ENCODE results near the gene CCDC187.
A peak's percentile ranks its signal among the peaks of the same experiment; 100 is the strongest.

The CCDC187 gene

DNA sequence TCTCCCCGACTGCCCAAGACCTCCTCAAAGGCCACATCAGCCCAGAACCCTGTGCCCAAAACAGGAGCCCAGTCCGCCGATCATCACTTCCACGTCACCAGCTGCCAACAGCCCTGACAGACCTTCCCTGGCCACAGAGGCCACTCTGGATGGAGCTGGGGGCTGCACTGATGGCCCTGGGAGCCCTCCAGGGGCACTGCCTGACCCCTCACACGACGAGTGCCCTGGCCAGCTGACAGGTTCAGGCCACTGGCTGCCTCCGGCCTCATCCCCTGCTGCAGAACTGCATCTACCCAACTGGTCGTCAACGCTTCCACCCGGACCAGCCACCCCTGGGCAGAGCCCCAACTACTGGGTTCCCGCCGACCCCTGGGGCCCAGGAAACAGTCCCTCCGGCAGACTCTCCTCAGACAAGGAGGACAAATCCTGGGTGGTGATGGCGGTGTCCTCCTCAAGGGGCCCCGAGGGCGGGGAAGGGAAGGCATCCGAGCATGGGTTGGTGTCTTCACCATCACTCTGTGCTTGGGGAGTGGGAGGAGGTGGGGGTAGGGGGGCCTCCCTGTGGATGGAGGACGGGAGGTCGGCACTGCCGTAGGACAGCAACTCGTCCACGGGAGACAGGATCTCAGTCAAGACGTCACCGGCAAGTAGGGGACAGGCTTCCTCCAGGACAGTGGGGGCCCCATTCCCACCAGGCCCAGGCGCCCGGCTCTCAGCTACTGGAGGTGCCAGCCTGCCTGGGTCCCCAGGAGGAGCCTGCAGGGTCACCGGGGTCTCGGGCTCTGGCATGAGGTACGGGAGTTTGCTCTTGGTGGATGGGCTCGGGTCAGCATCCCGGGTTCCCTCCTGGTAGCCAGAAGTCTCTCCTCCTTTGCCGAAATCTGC is 50.4 kb downstream of the CCDC187 start:
- DNase-seq (ENCODE audit: low spot score): no peak

GRCh38 chr9:136252846-136253245 is 51.0 kb downstream of the CCDC187 start:
- DNase-seq (ENCODE audit: low spot score): no peak

DNA sequence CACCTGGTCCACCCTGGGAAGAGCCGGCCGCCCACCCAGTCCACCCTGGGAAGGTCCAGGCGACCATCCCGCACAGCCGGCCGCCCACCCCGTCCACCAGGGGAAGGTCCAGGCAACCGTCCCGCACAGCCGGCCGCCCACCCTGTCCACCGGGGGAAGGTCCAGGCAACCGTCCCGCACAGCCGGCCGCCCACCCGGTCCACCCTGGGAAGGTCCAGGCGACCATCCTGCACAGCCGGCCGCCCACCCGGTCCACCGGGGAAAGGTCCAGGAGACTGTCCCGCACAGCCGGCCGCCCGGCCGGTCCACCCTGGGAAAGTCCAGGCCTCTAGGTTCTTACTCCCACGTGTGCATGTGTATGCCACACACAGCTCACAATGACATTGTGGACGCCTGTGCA is 51.6 kb downstream of the CCDC187 start:
- DNase-seq (ENCODE audit: low spot score): no peak

DNA sequence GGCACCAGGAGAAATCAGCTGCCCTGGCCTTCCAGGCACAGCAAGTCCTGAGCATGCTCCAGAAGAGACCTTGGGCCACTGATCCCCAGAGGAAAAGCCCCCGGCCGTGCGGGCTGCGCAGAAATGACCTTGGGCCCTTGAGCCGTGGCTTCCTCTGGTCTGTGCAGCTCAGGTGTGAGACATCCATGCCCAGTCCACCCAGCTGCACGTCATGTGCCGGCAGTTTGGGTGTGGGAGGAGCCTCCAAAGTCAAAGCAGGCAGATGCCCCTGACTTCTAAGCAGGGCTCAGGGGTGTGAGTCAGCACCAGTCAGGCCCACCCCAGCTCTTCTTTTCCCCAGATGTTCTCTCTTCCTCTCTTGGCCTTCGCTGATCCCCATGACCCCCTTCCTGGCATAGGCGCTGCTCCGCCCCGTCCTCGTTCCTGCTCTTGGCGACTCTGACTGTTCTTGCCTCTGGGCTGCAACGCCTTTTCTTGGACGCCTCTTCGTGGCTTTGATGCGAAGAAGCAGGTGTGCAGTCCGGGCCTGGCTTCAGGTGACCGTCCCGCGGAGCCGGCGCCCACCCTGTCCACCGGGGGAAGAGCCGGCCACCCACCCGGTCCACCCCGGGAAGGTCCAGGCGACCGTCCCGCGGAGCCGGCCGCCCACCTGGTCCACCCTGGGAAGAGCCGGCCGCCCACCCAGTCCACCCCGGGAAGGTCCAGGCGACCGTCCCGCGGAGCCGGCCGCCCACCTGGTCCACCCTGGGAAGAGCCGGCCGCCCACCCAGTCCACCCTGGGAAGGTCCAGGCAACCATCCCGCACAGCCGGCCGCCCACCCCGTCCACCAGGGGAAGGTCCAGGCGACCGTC is 52.4 kb downstream of the CCDC187 start:
- DNase-seq (ENCODE audit: low spot score): no peak

GRCh38 chr9:136250676-136251075 is 53.2 kb downstream of the CCDC187 start:
- no peak for DNase-seq (ENCODE audit: low spot score)

DNA sequence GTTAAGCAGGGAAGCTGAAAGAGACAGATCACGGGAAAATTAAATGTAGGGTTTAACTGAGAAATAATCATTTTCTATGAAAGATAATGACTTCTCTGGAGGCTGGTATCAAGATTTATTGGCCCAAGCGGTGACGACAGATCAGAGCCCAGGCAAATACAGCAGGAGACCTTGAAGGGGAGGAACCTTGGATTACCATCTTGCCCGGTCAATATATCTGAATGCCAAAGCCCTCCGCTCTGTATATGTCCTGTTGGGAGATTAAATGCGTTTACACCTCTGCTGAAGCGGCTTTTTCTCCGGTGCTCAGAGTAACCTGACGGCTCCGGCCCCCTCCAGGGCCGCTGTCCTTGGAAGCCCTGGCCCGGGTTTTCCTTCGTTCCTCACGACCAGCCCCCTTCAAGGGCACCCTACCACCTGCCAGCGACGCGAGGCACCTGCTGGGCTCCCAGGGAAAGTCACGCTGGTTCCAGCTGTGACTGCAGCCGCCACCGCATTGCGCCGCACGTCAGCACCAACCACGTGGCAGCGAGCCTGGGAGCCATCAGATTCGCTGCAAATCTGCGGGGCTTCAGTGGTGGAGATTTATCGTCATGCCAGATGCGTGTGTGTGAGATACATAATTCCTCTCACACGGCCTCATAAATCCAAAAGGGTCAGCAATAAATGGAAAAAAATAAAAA is 53.9 kb downstream of the CCDC187 start:
- peak; percentile 43 for DNase-seq (ENCODE audit: low spot score)

- no peak for DNase-seq (ENCODE audit: low spot score)
Measured at GRCh38 chr9:136248951-136249876, 54.7 kb downstream of the CCDC187 start.

- DNase-seq (ENCODE audit: low spot score): no peak
Measured at GRCh38 chr9:136247947-136248637, 55.8 kb downstream of the CCDC187 start.

DNA sequence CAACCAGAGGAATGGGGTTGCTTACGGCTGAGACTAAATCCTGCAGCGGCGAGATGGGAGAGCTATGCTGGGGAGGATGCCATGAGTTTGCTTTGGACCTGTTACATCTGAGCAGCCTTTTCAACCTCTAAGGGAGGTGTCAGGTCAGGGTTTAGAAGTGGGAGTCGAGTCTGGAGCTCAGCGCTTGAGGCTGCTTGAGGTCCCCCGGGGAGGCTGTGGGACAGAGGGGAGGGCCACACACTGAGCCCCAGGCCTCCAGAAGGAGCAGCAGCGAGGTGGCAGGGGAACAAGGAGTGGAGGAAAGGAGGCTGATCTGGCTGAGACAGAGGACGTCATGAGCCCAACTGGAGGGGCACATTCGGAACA is 56.4 kb downstream of the CCDC187 start:
- no peak for DNase-seq (ENCODE audit: low spot score)

DNA sequence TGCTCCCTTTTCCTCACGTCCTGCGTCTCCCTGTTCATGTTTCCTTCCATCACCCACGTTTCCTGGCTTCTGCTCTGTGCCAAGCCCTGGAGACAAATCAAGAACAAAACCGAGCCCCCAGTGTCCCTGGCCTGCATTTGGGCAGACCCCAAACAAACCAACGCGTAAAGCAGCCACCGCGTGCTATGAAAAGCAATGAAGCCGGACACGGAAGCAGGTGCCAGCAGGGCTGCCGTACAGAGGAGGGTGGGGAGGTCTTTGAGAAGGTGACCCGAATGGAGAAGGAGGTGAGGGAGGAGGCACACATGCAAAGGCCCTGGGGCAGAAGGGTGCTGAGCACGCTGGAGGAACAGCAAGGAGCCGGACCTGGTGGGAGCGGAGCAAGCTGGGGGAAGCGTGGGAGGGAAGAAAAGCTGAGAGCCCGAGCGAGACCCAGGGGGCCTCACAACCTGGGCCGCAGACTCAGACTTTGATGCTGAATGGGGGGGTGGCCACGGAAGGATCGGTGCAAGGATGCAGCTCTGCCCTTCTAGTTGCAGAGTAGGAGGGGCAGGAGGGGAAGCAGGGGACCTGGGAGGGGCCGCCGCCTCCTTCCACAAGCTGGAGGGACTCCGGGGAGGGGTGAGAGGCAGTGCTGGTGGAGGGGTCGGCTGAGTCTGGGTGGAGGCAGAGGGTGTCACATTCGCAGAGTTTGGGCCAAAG is 56.9 kb downstream of the CCDC187 start:
- DNase-seq (ENCODE audit: low spot score): no peak

DNA sequence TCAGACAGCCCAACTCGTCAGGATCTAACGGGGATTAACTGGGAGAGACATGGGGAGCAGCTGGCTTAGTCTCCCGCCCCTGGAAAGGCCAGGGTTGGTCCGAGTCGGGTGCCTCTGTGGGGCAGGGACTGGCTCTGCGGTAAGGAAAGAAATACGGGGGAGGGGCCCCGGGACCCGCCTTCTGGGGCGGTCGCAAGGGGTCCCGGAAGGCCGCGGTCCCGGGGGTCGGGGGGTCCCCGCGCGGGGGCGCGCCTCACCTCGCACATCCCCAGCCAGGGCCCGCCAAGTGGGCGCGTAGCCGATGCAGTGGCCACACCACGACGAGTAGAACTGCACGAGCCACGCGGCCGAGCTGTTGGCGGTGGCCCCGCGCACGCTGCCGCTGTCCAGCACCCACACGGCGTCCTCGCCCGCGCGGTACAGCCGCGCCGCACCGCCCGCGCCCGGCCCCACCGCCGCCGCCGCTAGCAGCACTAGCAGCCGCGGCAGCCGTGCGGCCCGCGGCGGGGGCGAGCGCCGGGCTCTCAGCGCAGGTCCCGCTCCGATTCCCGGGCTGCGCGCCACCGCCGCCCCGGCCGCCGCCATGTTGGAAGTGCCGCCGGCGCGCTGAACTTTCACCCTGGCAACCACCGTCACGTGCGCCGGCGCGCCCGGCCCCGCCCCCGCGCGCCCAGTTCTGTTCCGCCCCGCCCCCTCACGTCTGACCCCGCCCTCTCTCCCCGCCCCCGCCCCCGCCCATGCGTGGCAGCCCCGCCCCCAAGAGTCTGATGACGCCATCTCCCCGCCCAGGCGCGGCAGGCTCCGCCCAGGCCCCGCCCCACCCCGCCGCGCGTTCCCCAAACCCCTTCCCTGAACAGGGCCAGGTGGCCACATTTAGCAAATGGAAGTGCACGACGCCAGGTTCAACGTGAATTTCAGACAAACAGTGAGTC is 58.4 kb downstream of the CCDC187 start, which contains the start of gene QSOX2:
Gene QSOX2 (minus strand): TSS at position 594 of the 932 bp plus-strand sequence. CDS start 9 bp downstream, at position 585.
- peak; percentile 64 for DNase-seq (ENCODE audit: low spot score)

DNA sequence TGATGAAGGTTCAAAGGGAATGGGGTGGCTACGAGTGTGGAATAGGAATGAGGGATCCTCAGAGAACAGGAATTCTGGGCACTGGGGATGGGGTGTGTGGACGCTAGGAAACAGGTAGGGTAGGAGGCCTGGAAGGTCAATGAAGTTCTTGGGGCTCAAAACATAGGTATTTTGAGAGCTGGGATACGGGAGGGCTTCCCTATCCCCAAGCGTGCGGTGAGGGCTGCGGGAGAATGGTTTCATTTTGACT is 59.0 kb downstream of the CCDC187 start:
- no peak for DNase-seq (ENCODE audit: low spot score)

DNA sequence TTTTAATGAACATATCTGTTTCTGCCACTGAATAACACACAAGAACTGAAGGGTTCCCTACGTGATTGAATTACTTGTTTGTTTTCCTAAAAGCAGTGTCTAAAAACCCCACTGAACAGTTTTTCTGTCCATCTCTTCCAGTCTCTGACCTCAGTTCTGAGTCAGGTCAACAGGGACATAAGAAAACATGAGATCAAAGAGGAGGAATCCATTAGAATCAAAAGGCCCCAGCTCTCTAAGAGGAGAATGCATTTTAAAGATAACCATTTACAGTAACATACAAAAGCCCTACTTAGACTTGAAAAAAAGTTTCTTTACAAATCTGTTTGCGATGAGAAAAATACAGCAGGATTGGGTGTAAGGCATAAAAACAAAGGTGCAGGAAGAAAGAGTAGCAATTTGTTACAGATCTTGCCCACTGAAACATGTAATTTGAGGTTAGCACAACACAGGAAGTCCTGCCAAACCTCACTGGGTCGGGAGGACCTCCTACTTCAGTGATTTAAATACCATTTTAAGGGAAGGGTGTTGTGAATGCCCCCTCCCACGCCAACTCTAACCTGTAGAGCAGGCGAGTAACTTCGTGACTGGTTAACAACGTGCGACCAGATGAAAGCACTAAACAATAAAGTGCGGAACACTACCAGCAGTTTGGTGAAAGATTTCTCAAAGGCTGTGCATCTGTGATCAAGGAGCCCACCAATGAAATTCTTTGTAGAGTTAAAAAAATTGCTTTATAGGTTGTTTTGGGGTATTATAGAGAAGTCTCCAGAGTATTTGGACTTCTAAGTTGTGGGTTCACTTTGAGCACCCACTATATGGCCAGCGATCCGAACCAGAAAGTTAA is 59.5 kb downstream of the CCDC187 start:
- no peak for DNase-seq (ENCODE audit: low spot score)

- no peak for DNase-seq (ENCODE audit: low spot score)
Measured at GRCh38 chr9:136243631-136244030, 60.3 kb downstream of the CCDC187 start.

- DNase-seq (ENCODE audit: low spot score): no peak
Measured at GRCh38 chr9:136242918-136243525, 60.9 kb downstream of the CCDC187 start.

GRCh38 chr9:136242248-136242647 is 61.6 kb downstream of the CCDC187 start:
- no peak for DNase-seq (ENCODE audit: low spot score)

DNA sequence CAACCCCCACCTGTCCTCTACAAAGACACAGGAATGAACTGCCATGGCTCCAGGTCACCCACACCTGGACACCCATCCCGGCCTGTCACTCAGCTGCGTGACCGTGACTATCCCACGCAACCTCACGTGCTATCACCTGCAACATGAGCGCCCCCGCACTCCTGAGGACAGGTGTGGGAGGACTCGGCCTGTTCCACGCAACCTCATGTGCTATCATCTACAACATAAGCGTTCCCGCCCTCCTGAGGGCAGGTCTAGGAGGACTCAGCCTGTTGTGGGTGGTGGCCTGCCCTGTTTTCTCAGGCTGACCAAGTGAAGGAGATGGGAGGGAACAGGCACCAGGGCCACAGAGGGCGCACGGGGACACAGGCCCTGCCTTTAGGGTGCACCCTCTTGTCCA is 62.4 kb downstream of the CCDC187 start:
- DNase-seq (ENCODE audit: low spot score): no peak

All from SK-N-DZ (cell line).